MM.1S (cell line): ENCODE data around the gene TEX19.

Source experiments
- DNase-seq: peaks from one replicate; pipeline ENCODE4 v3.0.0-alpha.2; 2015
- H2AFZ ChIP-seq: fragments of 300-600 bp; sonication (generic); 2 replicates; pipeline ENCODE4 v1.6.0; 2016; ENCODE audit warnings: antibody characterized with exemption, low read length
- H3F3A ChIP-seq: fragments of 300-600 bp; sonication (generic); 2 replicates; pipeline ENCODE4 v1.6.1; 2016; ENCODE audit warnings: mild to moderate bottlenecking, antibody characterized with exemption, low read length, moderate library complexity, mixed read lengths; ENCODE audit not compliant: insufficient read depth
- H3K27ac ChIP-seq: fragments of 300-600 bp; sonication (generic); 2 replicates; pipeline ENCODE4 v1.5.1; 2016; ENCODE audit warnings: mild to moderate bottlenecking, low read length
- H3K27me3 ChIP-seq: fragments of 300-600 bp; sonication (generic); replicated peaks from 2 replicates; pipeline ENCODE4 v1.6.0; 2016; ENCODE audit warnings: low read length; ENCODE audit not compliant: insufficient read depth
- H3K36me3 ChIP-seq: fragments of 300-600 bp; sonication (generic); replicated peaks from 2 replicates; pipeline ENCODE4 v1.6.1; 2016; ENCODE audit warnings: mild to moderate bottlenecking, low read length, mixed read lengths; ENCODE audit not compliant: insufficient read depth
- H3K4me1 ChIP-seq: fragments of 300-600 bp; sonication (generic); 2 replicates; pipeline ENCODE4 v1.6.1; 2016; ENCODE audit warnings: low read length, mixed read lengths
- H3K4me2 ChIP-seq: fragments of 300-600 bp; sonication (generic); 2 replicates; pipeline ENCODE4 v1.6.0; 2016; ENCODE audit warnings: low read depth, low read length
- H3K4me3 ChIP-seq: fragments of 300-600 bp; sonication (generic); 2 replicates; pipeline ENCODE4 v1.5.1; 2016; ENCODE audit warnings: low read length, mixed read lengths
- H3K79me2 ChIP-seq: fragments of 300-600 bp; sonication (generic); 2 replicates; pipeline ENCODE4 v1.6.1; 2016; ENCODE audit warnings: mixed run types, low read length, mixed read lengths
- H3K9ac ChIP-seq: fragments of 300-600 bp; sonication (generic); 2 replicates; pipeline ENCODE4 v1.6.1; 2016; ENCODE audit warnings: low read length, mixed read lengths
- H3K9me2 ChIP-seq: fragments of 300-600 bp; sonication (generic); replicated peaks from 2 replicates; pipeline ENCODE4 v1.6.1; 2016; ENCODE audit warnings: mild to moderate bottlenecking, low read length, mixed read lengths; ENCODE audit not compliant: insufficient read depth
- H3K9me3 ChIP-seq: fragments of 300-600 bp; sonication (generic); replicated peaks from 2 replicates; pipeline ENCODE4 v1.6.1; 2016; ENCODE audit warnings: mild to moderate bottlenecking, low read length, mixed read lengths; ENCODE audit not compliant: insufficient read depth
- H4K20me1 ChIP-seq: fragments of 300-600 bp; sonication (generic); 2 replicates; pipeline ENCODE4 v1.6.1; 2016; ENCODE audit warnings: mild to moderate bottlenecking, low read length, moderate library complexity, mixed read lengths; ENCODE audit not compliant: insufficient read depth
- EZH2 ChIP-seq: fragments of 300-600 bp; sonication (generic); optimal IDR thresholded peaks from 2 replicates; pipeline ENCODE3; 2017; ENCODE audit warnings: low read depth, mild to moderate bottlenecking, antibody characterized with exemption, low read length, mixed read lengths
- EZH2phosphoT487 ChIP-seq: fragments of 300-600 bp; sonication (generic); IDR thresholded peaks from 2 replicates; pipeline ENCODE4 v1.6.1; 2018; ENCODE audit warnings: antibody characterized with exemption, low read length
- TF ChIP-seq, protein P1 (sequence below): fragments of 300-600 bp; sonication (generic); IDR thresholded peaks from 2 replicates; pipeline ENCODE4 v1.5.1; 2016; ENCODE audit warnings: antibody characterized with exemption, low read length, mixed read lengths

Gene TEX19

DNA sequence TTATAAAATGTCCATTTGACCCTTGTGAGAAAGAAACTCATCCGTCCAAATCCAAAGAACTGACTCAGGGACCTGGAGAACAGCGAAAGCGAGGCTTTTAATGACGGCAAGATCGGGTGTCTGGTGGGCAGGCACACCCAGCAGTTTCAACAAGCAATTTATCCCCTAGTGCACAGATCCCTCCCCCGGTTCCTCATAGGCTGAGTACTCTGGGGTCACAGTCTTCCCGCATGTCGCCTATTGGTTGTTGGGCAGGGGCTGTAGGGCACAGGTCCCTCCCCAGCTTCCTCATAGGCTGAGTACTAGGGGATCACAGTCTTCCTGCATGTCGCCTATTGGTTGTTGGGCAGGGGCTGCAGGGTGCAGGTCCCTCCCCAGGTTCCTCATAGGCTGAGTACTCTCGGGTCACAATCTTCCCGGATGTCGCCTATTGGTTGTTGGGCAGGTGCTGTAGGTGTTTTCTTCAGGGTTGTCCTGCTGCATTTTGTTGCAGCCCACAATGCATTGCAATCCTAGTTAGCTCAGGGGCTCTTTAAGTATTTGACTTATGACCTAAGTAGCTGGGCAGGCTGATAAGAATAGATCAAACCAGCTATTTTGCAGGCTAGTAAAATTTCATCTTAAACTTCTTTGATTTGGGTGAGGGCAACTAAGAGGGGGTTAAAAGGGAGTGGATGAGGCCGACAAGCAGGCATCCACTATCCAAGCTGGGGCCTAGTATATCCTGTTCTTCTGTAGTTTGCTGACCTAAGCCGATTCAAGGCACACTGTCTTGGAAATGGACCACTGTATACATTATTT, 8.9 kb downstream of the TEX19 start:
- DNase-seq = no peak
- no peak overlapping the region for H3K9ac ChIP-seq
- no peak overlapping the region for H3K4me3 ChIP-seq

DNA sequence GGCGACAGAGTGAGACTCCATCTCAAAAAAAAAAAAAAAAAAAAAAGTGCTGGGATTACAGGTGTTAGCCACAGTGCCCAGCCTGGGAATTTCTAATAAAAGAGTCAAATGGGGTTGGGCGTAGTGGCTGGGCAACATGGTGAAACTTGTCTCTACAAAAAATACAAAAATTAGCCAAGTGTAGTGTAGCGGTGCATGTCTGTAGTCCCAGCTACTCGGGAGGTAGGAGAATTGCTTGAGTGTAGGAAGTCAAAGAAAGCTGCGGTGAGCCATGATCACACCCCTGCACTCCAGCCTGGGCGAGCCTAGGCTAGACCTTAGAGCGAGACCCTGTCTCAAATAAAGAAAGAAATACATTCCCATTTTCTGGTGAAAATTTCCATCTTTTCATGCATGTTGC, 10.2 kb downstream of the TEX19 start:
- peaks cover 16% of the 10 kb centered on the region for H3K4me1 ChIP-seq
- H3K4me2 ChIP-seq = no peak overlapping the region
- H3K27me3 ChIP-seq = no peaks in the 10 kb centered on the region
- no peak overlapping the region for H2AFZ ChIP-seq
- H3K4me3 ChIP-seq = no peak overlapping the region
- H3K9ac ChIP-seq = no peak overlapping the region
- TF ChIP-seq EZH2phosphoT487 (no peak), EZH2 (no peak)
- TF ChIP-seq, protein P1, sequence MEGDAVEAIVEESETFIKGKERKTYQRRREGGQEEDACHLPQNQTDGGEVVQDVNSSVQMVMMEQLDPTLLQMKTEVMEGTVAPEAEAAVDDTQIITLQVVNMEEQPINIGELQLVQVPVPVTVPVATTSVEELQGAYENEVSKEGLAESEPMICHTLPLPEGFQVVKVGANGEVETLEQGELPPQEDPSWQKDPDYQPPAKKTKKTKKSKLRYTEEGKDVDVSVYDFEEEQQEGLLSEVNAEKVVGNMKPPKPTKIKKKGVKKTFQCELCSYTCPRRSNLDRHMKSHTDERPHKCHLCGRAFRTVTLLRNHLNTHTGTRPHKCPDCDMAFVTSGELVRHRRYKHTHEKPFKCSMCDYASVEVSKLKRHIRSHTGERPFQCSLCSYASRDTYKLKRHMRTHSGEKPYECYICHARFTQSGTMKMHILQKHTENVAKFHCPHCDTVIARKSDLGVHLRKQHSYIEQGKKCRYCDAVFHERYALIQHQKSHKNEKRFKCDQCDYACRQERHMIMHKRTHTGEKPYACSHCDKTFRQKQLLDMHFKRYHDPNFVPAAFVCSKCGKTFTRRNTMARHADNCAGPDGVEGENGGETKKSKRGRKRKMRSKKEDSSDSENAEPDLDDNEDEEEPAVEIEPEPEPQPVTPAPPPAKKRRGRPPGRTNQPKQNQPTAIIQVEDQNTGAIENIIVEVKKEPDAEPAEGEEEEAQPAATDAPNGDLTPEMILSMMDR = no peak
- peaks cover 11% of the 10 kb centered on the region; the same call in 1 of the 2 replicates for H3F3A ChIP-seq
- no peak overlapping the region for H3K27ac ChIP-seq
- H4K20me1 ChIP-seq = no peaks in the 10 kb centered on the region
- no peaks in the 10 kb centered on the region for H3K36me3 ChIP-seq
- no peak for DNase-seq
- no peaks in the 10 kb centered on the region for H3K79me2 ChIP-seq
- H3K9me2 ChIP-seq = no peaks in the 10 kb centered on the region
- H3K9me3 ChIP-seq = no peaks in the 10 kb centered on the region

More for the DNA sequence above, 8.9 kb downstream of the TEX19 start:
- H3K36me3 ChIP-seq = no peaks in the 10 kb centered on the region
- no peaks in the 10 kb centered on the region for H3K9me2 ChIP-seq
- no peak overlapping the region for H3K4me2 ChIP-seq
- H3K27me3 ChIP-seq = no peaks in the 10 kb centered on the region
- peaks cover 16% of the 10 kb centered on the region for H3K4me1 ChIP-seq
- H3K27ac ChIP-seq = no peak overlapping the region
- TF ChIP-seq, protein P1 = no peak
- TF ChIP-seq EZH2phosphoT487 (no peak), EZH2 (no peak)
- no peaks in the 10 kb centered on the region for H3K79me2 ChIP-seq
- H3F3A ChIP-seq = peaks cover 8% of the 10 kb centered on the region; the same call in 1 of the 2 replicates
- H4K20me1 ChIP-seq = no peaks in the 10 kb centered on the region
- H2AFZ ChIP-seq = no peak overlapping the region
- H3K9me3 ChIP-seq = no peaks in the 10 kb centered on the region

DNA sequence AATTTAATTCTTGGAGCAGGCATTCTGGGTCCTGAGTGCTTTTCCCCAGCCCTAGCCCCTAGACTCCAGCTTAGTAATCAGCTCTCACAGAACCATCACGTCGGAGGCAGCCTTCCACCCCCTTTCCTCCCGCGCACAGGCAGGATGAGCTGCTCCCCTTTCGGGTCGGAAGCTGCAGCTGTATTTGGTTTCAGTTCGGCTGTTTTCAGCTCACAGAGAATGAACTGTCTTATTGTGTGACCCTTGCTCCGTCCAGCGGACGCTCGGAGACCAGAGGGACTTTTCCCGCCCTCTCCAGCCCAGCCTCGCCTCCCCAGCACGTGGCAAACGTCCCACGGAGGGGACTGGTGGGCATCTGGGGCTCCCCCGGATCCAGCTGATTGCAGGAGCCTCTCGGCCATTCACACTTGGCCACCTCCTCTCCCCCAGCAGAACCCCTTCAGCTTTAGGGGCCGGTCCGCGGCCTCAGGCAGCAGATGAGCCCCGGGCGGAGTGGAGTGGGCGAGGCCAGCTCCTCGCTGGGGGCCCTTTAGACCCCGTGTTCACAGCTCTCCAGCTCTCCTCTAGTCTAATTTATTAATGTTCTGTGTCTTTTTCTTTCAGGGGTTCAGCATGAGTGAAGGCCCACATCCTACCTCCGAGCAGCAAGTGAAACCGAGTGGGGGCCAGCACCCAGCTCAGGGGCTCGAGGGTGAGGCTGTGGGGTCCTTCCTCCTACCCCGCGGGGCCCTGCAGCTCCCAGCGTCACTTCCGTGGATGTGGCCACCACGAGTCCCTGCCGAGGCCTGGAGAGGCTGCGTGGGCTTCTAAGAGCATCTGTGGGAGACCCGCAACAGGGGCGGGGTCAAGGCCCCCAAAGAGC, 11.7 kb downstream of the TEX19 start:
- Histone ChIP-seq H3K27me3 (no peaks in the 10 kb centered on the region), H3F3A (peaks cover 11% of the 10 kb centered on the region; the same call in 1 of the 2 replicates), H3K9me3 (no peaks in the 10 kb centered on the region), H2AFZ (peak overlapping the region; percentile 70), H3K36me3 (no peaks in the 10 kb centered on the region), H3K27ac (peak overlapping the region; percentile 81), H3K79me2 (no peaks in the 10 kb centered on the region), H3K4me2 (peak overlapping the region; percentile 92), H4K20me1 (no peaks in the 10 kb centered on the region), H3K4me1 (peaks cover 16% of the 10 kb centered on the region), H3K9me2 (no peaks in the 10 kb centered on the region), H3K4me3 (peak overlapping the region; percentile 46; the same call in 1 of the 2 replicates), H3K9ac (peak overlapping the region; percentile 40)
- no peak for TF ChIP-seq EZH2
- TF ChIP-seq, protein P1 = 0 out of 2 replicates have a peak, but pooled peaks have one; percentile 17
- TF ChIP-seq EZH2phosphoT487 = no peak
- DNase-seq = peak; percentile 94
